HCT116 (cell line): ENCODE results near the gene PIGL. TPM values are rescaled to one million over a fixed set of nuclear protein-coding genes. Genes with fewer than 3 reads are reported as not detected.

Experiments used
- ATAC-seq: fragments of 200-7000 bp; cut with Tn5 transposase; 2 replicates; pipeline ENCODE4 v1.9.1; 2020; ENCODE audit warnings: mild to moderate bottlenecking, moderate library complexity
- BruUV-seq: library from RNA; stranded (reverse); fragments of 400-500 nt; replicated peaks from 2 replicates; lab custom pipeline; 2021; lab: Mats Ljungman, UMichigan
- CTCF ChIA-PET: fragments of 300-600 bp; sonication (Branson Sonifier 250); formaldehyde crosslinking; loops from one replicate; lab custom pipeline; 2021; ENCODE audit warnings: antibody characterized with exemption; lab: Charles Lee
- POLR2A ChIA-PET: fragments of 300-600, 350-600 bp; sonication (Branson Sonifier 250); formaldehyde crosslinking; loops from one replicate; lab custom pipeline; 2021; ENCODE audit warnings: antibody characterized with exemption; lab: Charles Lee
- RAD21 ChIA-PET, 2 experiments: fragments of 300-600 bp; sonication (Branson Sonifier 250); formaldehyde crosslinking; loops; one replicate each; lab custom pipeline; 2023; ENCODE audit warnings: low total read pairs in 2 of 2; ENCODE audit not compliant: uncharacterized antibody in 2 of 2, unreplicated experiment in 2 of 2, low non-redundant PET in 1 of 2; lab: Charles Lee
- DNase-seq: peaks from one replicate; pipeline ENCODE4 v3.0.0-alpha.2; 2010; ENCODE audit warnings: low read depth, low spot score
- H2AFZ ChIP-seq: fragments of 200-600 bp; shearing (Covaris generic), sonication (generic); 2 replicates; pipeline ENCODE4 v1.6.1; 2017; ENCODE audit warnings: low read depth, mixed run types, mixed read lengths, antibody characterized with exemption, low read length; ENCODE audit not compliant: poor library complexity, severe bottlenecking
- H3K27ac ChIP-seq: 2 replicates; pipeline ENCODE4 v1.5.1; 2012; ENCODE audit warnings: low read depth, low read length
- H3K27me3 ChIP-seq: fragments of 200-600 bp; sonication (generic); 2 replicates; pipeline ENCODE4 v1.6.1; 2016; ENCODE audit warnings: mixed run types, low read length, mixed read lengths; ENCODE audit not compliant: insufficient read depth
- H3K36me3 ChIP-seq, 2 experiments: fragments of 200-500 bp in 1 of 2; fragments of 200-600 bp in 1 of 2; sonication (Bioruptor generic) in 1 of 2; sonication (generic) in 1 of 2; 2 replicates each; pipeline versions ENCODE4 v1.5.1 to v1.6.1; 2014 to 2016; ENCODE audit warnings: low read length in 2 of 2, inconsistent platforms in 1 of 2, mixed read lengths in 1 of 2, mixed run types in 1 of 2; ENCODE audit not compliant: insufficient read depth in 2 of 2, control insufficient read depth in 1 of 2
- H3K4me1 ChIP-seq, 2 experiments: fragments of 200-600 bp in 1 of 2; sonication (generic) in 1 of 2; 2 replicates each; pipeline versions ENCODE4 v1.5.1 to v1.6.1; 2012 to 2017; ENCODE audit warnings: low read length in 2 of 2, inconsistent platforms in 1 of 2, mild to moderate bottlenecking in 1 of 2, mixed read lengths in 1 of 2, mixed run types in 1 of 2, moderate library complexity in 1 of 2; ENCODE audit not compliant: insufficient read depth in 2 of 2, control insufficient read depth in 1 of 2
- H3K4me2 ChIP-seq: fragments of 200-600 bp; sonication (generic); 2 replicates; pipeline ENCODE4 v1.6.1; 2017; ENCODE audit warnings: mixed run types, low read length, mixed read lengths
- H3K4me3 ChIP-seq, 2 experiments: fragments of 200-600 bp in 1 of 2; sonication (generic) in 1 of 2; replicated peaks in 1 of 2; 2 replicates each; pipeline ENCODE4 v1.5.1; 2011 to 2016; ENCODE audit warnings: low read length in 2 of 2, control low read depth in 1 of 2, low read depth in 1 of 2, mild to moderate bottlenecking in 1 of 2, mixed read lengths in 1 of 2, mixed run types in 1 of 2
- H3K79me2 ChIP-seq: fragments of 200-600 bp; sonication (generic); 2 replicates; pipeline ENCODE4 v1.6.1; 2017; ENCODE audit warnings: mild to moderate bottlenecking, mixed run types, low read length, moderate library complexity, mixed read lengths; ENCODE audit not compliant: insufficient read depth
- H3K9ac ChIP-seq: fragments of 200-600 bp; sonication (generic); 2 replicates; pipeline ENCODE4 v1.6.1; 2016; ENCODE audit warnings: low read length, mixed read lengths
- H3K9me2 ChIP-seq: fragments of 200-600 bp; sonication (generic), shearing (Covaris generic); 2 replicates; pipeline ENCODE4 v1.6.1; 2017; ENCODE audit warnings: mixed run types, mild to moderate bottlenecking, moderate library complexity; ENCODE audit not compliant: insufficient read depth
- H3K9me3 ChIP-seq, 2 experiments: fragments of 200-500 bp in 1 of 2; fragments of 200-600 bp in 1 of 2; sonication (Bioruptor generic) in 1 of 2; sonication (generic) in 1 of 2; 2 replicates each; pipeline ENCODE4 v1.6.1; 2014 to 2017; ENCODE audit warnings: low read length in 2 of 2, mixed read lengths in 2 of 2, inconsistent platforms in 1 of 2, low read depth in 1 of 2, mild to moderate bottlenecking in 1 of 2, mixed run types in 1 of 2, moderate library complexity in 1 of 2; ENCODE audit not compliant: control insufficient read depth in 1 of 2, insufficient read depth in 1 of 2
- H4K20me1 ChIP-seq: fragments of 200-600 bp; sonication (generic), shearing (Covaris generic); 2 replicates; pipeline ENCODE4 v1.6.1; 2017; ENCODE audit warnings: mixed run types, mild to moderate bottlenecking, moderate library complexity; ENCODE audit not compliant: insufficient read depth
- ELF1 ChIP-seq: IDR thresholded peaks from 2 replicates; pipeline ENCODE4 v1.6.1; 2012; ENCODE audit warnings: low read depth, borderline replicate concordance
- POLR2AphosphoS5 ChIP-seq: IDR thresholded peaks from 2 replicates; pipeline ENCODE4 v1.6.1; 2011; ENCODE audit warnings: mild to moderate bottlenecking, low read depth, low read length, moderate library complexity
- SRF ChIP-seq: IDR thresholded peaks from 2 replicates; pipeline ENCODE4 v1.6.1; 2012; ENCODE audit warnings: low read depth
- YY1 ChIP-seq: IDR thresholded peaks from 2 replicates; pipeline ENCODE4 v1.6.1; 2011; ENCODE audit warnings: low read length, low read depth, moderate library complexity, mild to moderate bottlenecking; ENCODE audit not compliant: insufficient replicate concordance; ENCODE audit errors: extremely low read depth
- intact Hi-C: fragments of 100-400 bp; cut with micrococcal nuclease; formaldehyde crosslinking; loops from 2 replicates; pipeline ENCODE4 v1.10.0; 2022
- total RNA-seq: library from RNA; stranded (reverse); gene quantifications from one replicate; pipeline ENCODE4 v1.2.1, GENCODE V29; 2021; ENCODE audit not compliant: unreplicated experiment

Gene PIGL
- total RNA-seq, 1 experiment from 2014 or later, result 36.8 TPM

- TF ChIP-seq ELF1, result no peak
- H3K79me2 ChIP-seq, result no peaks in the 10 kb centered on the region
- no peak overlapping the region for H3K27ac ChIP-seq
- ChIA-PET CTCF (interaction anchor here (1.2 to 3.0 kb wide), 10 partner anchors 8 to 156 kb away, joined by 3 to 31 read pairs (median 7); partner anchors contain the start of gene CENPV), RAD21 (interaction anchor here in 1 of 2 experiments (0.6 kb wide), 1 partner anchor 69 kb away, joined by 3 read pairs; no protein-coding TSS in a partner anchor), POLR2A (interaction anchor here (1.2 to 1.8 kb wide), 2 partner anchors 74 to 77 kb away, joined by 5 to 6 read pairs; no protein-coding TSS in a partner anchor)
- H3K36me3 ChIP-seq, result no peaks in the 10 kb centered on the region
- H3K9me2 ChIP-seq, result no peaks in the 10 kb centered on the region
- no peak overlapping the region for H3K4me2 ChIP-seq
- H3K9me3 ChIP-seq, result no peaks in the 10 kb centered on the region
- BruUV-seq, result no TSS peak
- H3K9ac ChIP-seq, result no peak overlapping the region
- ATAC-seq (no peak), DNase-seq (no peak)
- no peaks in the 10 kb centered on the region for H3K27me3 ChIP-seq
- H2AFZ ChIP-seq, result no peak overlapping the region
- H4K20me1 ChIP-seq, result no peaks in the 10 kb centered on the region
- H3K4me3 ChIP-seq, result no peak overlapping the region
- H3K4me1 ChIP-seq, result peaks cover 4 to 8% of the 10 kb centered on the region in 2 experiments; a peak in 2 of 4 replicates
- intact Hi-C loops, result no loop called here
These were observed 147.6 kb downstream of the PIGL start for GRCh38 chr17:16364625-16365024.

DNA sequence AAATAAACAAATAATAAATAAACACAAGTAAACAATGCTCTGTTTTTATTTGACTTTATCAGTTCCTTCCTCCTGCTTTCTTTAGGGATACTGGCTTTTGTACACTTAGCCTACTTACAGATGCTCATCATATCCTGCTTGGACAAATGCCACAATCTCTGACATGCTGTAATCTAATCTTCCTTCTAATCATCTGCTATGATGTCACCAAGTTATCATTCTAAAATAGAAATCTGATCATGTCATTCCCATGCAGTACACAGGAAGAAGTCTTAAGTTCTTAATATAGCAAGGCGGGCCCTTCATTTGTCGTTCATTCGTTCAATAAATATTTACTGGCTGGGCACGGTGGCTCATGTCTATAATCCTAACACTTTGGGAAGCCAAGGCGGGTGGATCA lies 154.7 kb downstream of the PIGL start:
- H3K4me3 ChIP-seq, result no peak overlapping the region
- no peak overlapping the region for H3K27ac ChIP-seq
- CTCF ChIA-PET, result interaction anchor here (2.3 kb wide), 1 partner anchor 8 kb away, joined by 16 read pairs; no protein-coding TSS in a partner anchor
- H4K20me1 ChIP-seq, result no peaks in the 10 kb centered on the region
- no peaks in the 10 kb centered on the region for H3K9me2 ChIP-seq
- BruUV-seq, result no TSS peak
- no peaks in the 10 kb centered on the region for H3K27me3 ChIP-seq
- no peak for DNase-seq
- POLR2A ChIA-PET, result interaction anchor here (1.2 kb wide), 1 partner anchor 9 kb away, joined by 3 read pairs; the partner anchor contains the start of gene UBB
- TF ChIP-seq SRF (no peak), YY1 (no peak), POLR2AphosphoS5 (no peak)
- TF ChIP-seq, all 23 proteins: peak for 0
- intact Hi-C loops, result no loop called here
- RAD21 ChIA-PET, result no interaction called here
- Histone ChIP-seq H3K4me1 (no peaks in the 10 kb centered on the region), H3K36me3 (no peaks in the 10 kb centered on the region), H3K9ac (no peak overlapping the region), H3K9me3 (no peaks in the 10 kb centered on the region), H2AFZ (no peak overlapping the region), H3K79me2 (no peaks in the 10 kb centered on the region), H3K4me2 (no peak overlapping the region)
- ATAC-seq, result no peak
